Measurements from ENCODE around the gene LAMA2. TPM values are rescaled to one million over a fixed set of nuclear protein-coding genes. Genes with fewer than 3 reads are reported as not detected.

Gene LAMA2
- 0.65 and 0.73 TPM in 2 replicates for total RNA-seq

- H3K4me1 Mint-ChIP-seq (ENCODE audit: low read depth) = no peaks in the 10 kb centered on the region
- no peaks in the 10 kb centered on the region for H3K9me3 Mint-ChIP-seq
- no peak within 1 kb of the TSS for H3K4me3 Mint-ChIP-seq
- intact Hi-C loops (cut with micrococcal nuclease) = no loop called here
- peaks cover 24% of the 10 kb centered on the region for H3K27me3 Mint-ChIP-seq (ENCODE audit: insufficient read depth)
- DNase-seq (ENCODE audit: low spot score) = no peak
- H3K27ac Mint-ChIP-seq = no peak within 1 kb of the TSS
- no peaks in the 10 kb centered on the region for H3K36me3 Mint-ChIP-seq (ENCODE audit: low read depth)
These were observed at the start of gene LAMA2 for GRCh38 chr6:128882991-128883611. LAMA2 (plus strand) TSS chr6:128883138; CDS start chr6:128883246, 108 bp downstream.

- Mint-ChIP-seq H3K36me3 (ENCODE audit: low read depth) (no peaks in the 10 kb centered on the region), H3K27ac (no peak overlapping the region), H3K4me3 (no peak overlapping the region), H3K9me3 (peaks cover 5% of the 10 kb centered on the region), H3K27me3 (ENCODE audit: insufficient read depth) (no peaks in the 10 kb centered on the region), H3K4me1 (ENCODE audit: low read depth) (no peaks in the 10 kb centered on the region)
- no peak for DNase-seq (ENCODE audit: low spot score)
- intact Hi-C loops (cut with micrococcal nuclease) = no loop called here
These were observed 46.2 kb upstream of the LAMA2 start for GRCh38 chr6:128836761-128837160.

- Mint-ChIP-seq H3K36me3 (ENCODE audit: low read depth) (no peaks in the 10 kb centered on the region), H3K27me3 (ENCODE audit: insufficient read depth) (no peaks in the 10 kb centered on the region), H3K27ac (no peak overlapping the region), H3K4me1 (ENCODE audit: low read depth) (no peaks in the 10 kb centered on the region), H3K4me3 (no peak overlapping the region), H3K9me3 (no peaks in the 10 kb centered on the region)
- intact Hi-C loops (cut with micrococcal nuclease) = no loop called here
- no peak for DNase-seq (ENCODE audit: low spot score)
These were observed 41.4 kb upstream of the LAMA2 start for GRCh38 chr6:128841518-128841917.

- no peaks in the 10 kb centered on the region for H3K27me3 Mint-ChIP-seq (ENCODE audit: insufficient read depth)
- H3K4me1 Mint-ChIP-seq (ENCODE audit: low read depth) = no peaks in the 10 kb centered on the region
- no peaks in the 10 kb centered on the region for H3K9me3 Mint-ChIP-seq
- no peaks in the 10 kb centered on the region for H3K36me3 Mint-ChIP-seq (ENCODE audit: low read depth)
- no peak overlapping the region for H3K4me3 Mint-ChIP-seq
- no peak for DNase-seq (ENCODE audit: low spot score)
- H3K27ac Mint-ChIP-seq = no peak overlapping the region
- intact Hi-C loops (cut with micrococcal nuclease) = no loop called here
These were observed 38.3 kb upstream of the LAMA2 start for GRCh38 chr6:128844598-128844997.

GRCh38 chr6:128847431-128848210, 35.3 kb upstream of the LAMA2 start:
- peaks cover 2% of the 10 kb centered on the region for H3K27me3 Mint-ChIP-seq (ENCODE audit: insufficient read depth)
- DNase-seq (ENCODE audit: low spot score) = no peak
- no peak overlapping the region for H3K27ac Mint-ChIP-seq
- H3K4me1 Mint-ChIP-seq (ENCODE audit: low read depth) = no peaks in the 10 kb centered on the region
- no peak overlapping the region for H3K4me3 Mint-ChIP-seq
- no peaks in the 10 kb centered on the region for H3K9me3 Mint-ChIP-seq
- intact Hi-C loops (cut with micrococcal nuclease) = no loop called here
- no peaks in the 10 kb centered on the region for H3K36me3 Mint-ChIP-seq (ENCODE audit: low read depth)

- H3K27ac Mint-ChIP-seq = no peak overlapping the region
- intact Hi-C loops (cut with micrococcal nuclease) = no loop called here
- no peak for DNase-seq (ENCODE audit: low spot score)
- no peaks in the 10 kb centered on the region for H3K4me1 Mint-ChIP-seq (ENCODE audit: low read depth)
- no peaks in the 10 kb centered on the region for H3K36me3 Mint-ChIP-seq (ENCODE audit: low read depth)
- H3K27me3 Mint-ChIP-seq (ENCODE audit: insufficient read depth) = peaks cover 2% of the 10 kb centered on the region
- no peaks in the 10 kb centered on the region for H3K9me3 Mint-ChIP-seq
- H3K4me3 Mint-ChIP-seq = no peak overlapping the region
These were observed 34.6 kb upstream of the LAMA2 start for GRCh38 chr6:128848212-128848935.

- no peak overlapping the region for H3K27ac Mint-ChIP-seq
- no peak for DNase-seq (ENCODE audit: low spot score)
- no peaks in the 10 kb centered on the region for H3K4me1 Mint-ChIP-seq (ENCODE audit: low read depth)
- no peaks in the 10 kb centered on the region for H3K27me3 Mint-ChIP-seq (ENCODE audit: insufficient read depth)
- H3K36me3 Mint-ChIP-seq (ENCODE audit: low read depth) = no peaks in the 10 kb centered on the region
- H3K9me3 Mint-ChIP-seq = peaks cover 1% of the 10 kb centered on the region
- H3K4me3 Mint-ChIP-seq = no peak overlapping the region
- intact Hi-C loops (cut with micrococcal nuclease) = no loop called here
These were observed 27.3 kb upstream of the LAMA2 start for GRCh38 chr6:128855581-128856085.

- Mint-ChIP-seq H3K4me3 (no peak overlapping the region), H3K27me3 (ENCODE audit: insufficient read depth) (no peaks in the 10 kb centered on the region), H3K4me1 (ENCODE audit: low read depth) (no peaks in the 10 kb centered on the region), H3K36me3 (ENCODE audit: low read depth) (no peaks in the 10 kb centered on the region), H3K27ac (no peak overlapping the region), H3K9me3 (peaks cover 9% of the 10 kb centered on the region)
- intact Hi-C loops (cut with micrococcal nuclease) = no loop called here
- DNase-seq (ENCODE audit: low spot score) = no peak
These were observed 25.1 kb upstream of the LAMA2 start for GRCh38 chr6:128857806-128858205.

- Mint-ChIP-seq H3K27me3 (ENCODE audit: insufficient read depth) (no peaks in the 10 kb centered on the region), H3K9me3 (peaks cover 9% of the 10 kb centered on the region), H3K36me3 (ENCODE audit: low read depth) (no peaks in the 10 kb centered on the region), H3K4me1 (ENCODE audit: low read depth) (no peaks in the 10 kb centered on the region), H3K4me3 (no peak overlapping the region), H3K27ac (no peak overlapping the region)
- intact Hi-C loops (cut with micrococcal nuclease) = no loop called here
- DNase-seq (ENCODE audit: low spot score) = no peak
These were observed 22.2 kb upstream of the LAMA2 start for GRCh38 chr6:128860782-128861181.

- peaks cover 9% of the 10 kb centered on the region for H3K9me3 Mint-ChIP-seq
- H3K27ac Mint-ChIP-seq = no peak overlapping the region
- H3K27me3 Mint-ChIP-seq (ENCODE audit: insufficient read depth) = no peaks in the 10 kb centered on the region
- DNase-seq (ENCODE audit: low spot score) = no peak
- H3K4me3 Mint-ChIP-seq = no peak overlapping the region
- H3K4me1 Mint-ChIP-seq (ENCODE audit: low read depth) = no peaks in the 10 kb centered on the region
- no peaks in the 10 kb centered on the region for H3K36me3 Mint-ChIP-seq (ENCODE audit: low read depth)
- intact Hi-C loops (cut with micrococcal nuclease) = no loop called here
These were observed 19.0 kb upstream of the LAMA2 start for GRCh38 chr6:128863983-128864382.

GRCh38 chr6:128870746-128871145, 12.2 kb upstream of the LAMA2 start:
- no peaks in the 10 kb centered on the region for H3K27me3 Mint-ChIP-seq (ENCODE audit: insufficient read depth)
- DNase-seq (ENCODE audit: low spot score) = no peak
- no peaks in the 10 kb centered on the region for H3K4me1 Mint-ChIP-seq (ENCODE audit: low read depth)
- H3K4me3 Mint-ChIP-seq = no peak overlapping the region
- no peaks in the 10 kb centered on the region for H3K36me3 Mint-ChIP-seq (ENCODE audit: low read depth)
- H3K27ac Mint-ChIP-seq = no peak overlapping the region
- no peaks in the 10 kb centered on the region for H3K9me3 Mint-ChIP-seq
- intact Hi-C loops (cut with micrococcal nuclease) = no loop called here

GRCh38 chr6:128874863-128875262, 8.1 kb upstream of the LAMA2 start:
- H3K27me3 Mint-ChIP-seq (ENCODE audit: insufficient read depth) = no peaks in the 10 kb centered on the region
- H3K36me3 Mint-ChIP-seq (ENCODE audit: low read depth) = no peaks in the 10 kb centered on the region
- H3K4me1 Mint-ChIP-seq (ENCODE audit: low read depth) = no peaks in the 10 kb centered on the region
- H3K27ac Mint-ChIP-seq = no peak overlapping the region
- intact Hi-C loops (cut with micrococcal nuclease) = no loop called here
- no peak for DNase-seq (ENCODE audit: low spot score)
- H3K4me3 Mint-ChIP-seq = no peak overlapping the region
- H3K9me3 Mint-ChIP-seq = no peaks in the 10 kb centered on the region

GRCh38 chr6:128882560-128882959, 378 bp upstream of the LAMA2 start:
- intact Hi-C loops (cut with micrococcal nuclease) = no loop called here
- Mint-ChIP-seq H3K4me1 (ENCODE audit: low read depth) (no peaks in the 10 kb centered on the region), H3K4me3 (no peak overlapping the region), H3K27ac (no peak overlapping the region), H3K36me3 (ENCODE audit: low read depth) (no peaks in the 10 kb centered on the region), H3K9me3 (no peaks in the 10 kb centered on the region), H3K27me3 (ENCODE audit: insufficient read depth) (peaks cover 24% of the 10 kb centered on the region)
- DNase-seq (ENCODE audit: low spot score) = no peak
